HepG2 (cell line): Measurements from ENCODE around the gene CCN2. TPM values are rescaled to one million over a fixed set of nuclear protein-coding genes. Genes with fewer than 3 reads are reported as not detected.

ENCODE experiments used
- ARNT ChIP-seq: fragments of 450-650 bp; IDR thresholded peaks from 2 replicates; pipeline ENCODE4 v1.6.1; 2017
- ATF2 ChIP-seq: sonication (generic); formaldehyde crosslinking; IDR thresholded peaks from 2 replicates; pipeline ENCODE4 v1.4.0; 2020; ENCODE audit warnings: missing genetic modification reagents
- ATF6 ChIP-seq: sonication (generic); formaldehyde crosslinking; conservative IDR thresholded peaks from 2 replicates; pipeline ENCODE4 v1.4.0; 2020; ENCODE audit warnings: missing genetic modification reagents
- CHD2 ChIP-seq: IDR thresholded peaks from 2 replicates; pipeline ENCODE4 v1.6.1; 2011; ENCODE audit warnings: low read depth, low read length, improper control_type of control experiment
- CREBL2 ChIP-seq: sonication (generic); formaldehyde crosslinking; IDR thresholded peaks from 2 replicates; pipeline ENCODE4 v1.8.1; 2023; ENCODE audit warnings: missing genetic modification reagents, mild to moderate bottlenecking, borderline replicate concordance
- ELF3 ChIP-seq: IDR thresholded peaks from 2 replicates; pipeline ENCODE4 v1.6.1; 2016; ENCODE audit warnings: missing genetic modification reagents, missing compliant biosample characterization
- KAT8 ChIP-seq: IDR thresholded peaks from 2 replicates; pipeline ENCODE4 v1.6.1; 2016; ENCODE audit warnings: missing genetic modification reagents, missing compliant biosample characterization
- MIER2 ChIP-seq: IDR thresholded peaks from 2 replicates; pipeline ENCODE4 v1.6.1; 2016; ENCODE audit warnings: missing biosample characterization, missing genetic modification reagents
- MXD4 ChIP-seq: IDR thresholded peaks from 2 replicates; pipeline ENCODE4 v1.6.1; 2016; ENCODE audit warnings: mild to moderate bottlenecking, missing biosample characterization, missing genetic modification reagents
- NCOA5 ChIP-seq: sonication (generic); formaldehyde crosslinking; IDR thresholded peaks from 2 replicates; pipeline ENCODE4 v1.4.0; 2020; ENCODE audit warnings: missing genetic modification reagents
- NFAT5 ChIP-seq: sonication (generic); formaldehyde crosslinking; IDR thresholded peaks from 2 replicates; pipeline ENCODE4 v1.4.0; 2020; ENCODE audit warnings: missing genetic modification reagents
- RFXAP ChIP-seq: sonication (generic); formaldehyde crosslinking; IDR thresholded peaks from 2 replicates; pipeline ENCODE4 v1.4.0; 2020; ENCODE audit warnings: missing genetic modification reagents, borderline replicate concordance
- TFAP4 ChIP-seq: sonication (generic); IDR thresholded peaks from 2 replicates; pipeline ENCODE4 v1.6.1; 2016; ENCODE audit warnings: low read depth, borderline replicate concordance
- ZBTB25 ChIP-seq: IDR thresholded peaks from 2 replicates; pipeline ENCODE4 v1.6.1; 2018; ENCODE audit warnings: missing genetic modification reagents
- ZNF138 ChIP-seq: sonication (generic); formaldehyde crosslinking; IDR thresholded peaks from 2 replicates; pipeline ENCODE4 v1.5.0; 2020; ENCODE audit warnings: mild to moderate bottlenecking, low read depth, missing genetic modification reagents
- ZNF572 ChIP-seq: sonication (generic); formaldehyde crosslinking; IDR thresholded peaks from 2 replicates; pipeline ENCODE4 v1.5.1; 2020; ENCODE audit warnings: mild to moderate bottlenecking, missing genetic modification reagents
- ZNF598 ChIP-seq: sonication (generic); formaldehyde crosslinking; IDR thresholded peaks from 2 replicates; pipeline ENCODE4 v1.5.1; 2020; ENCODE audit warnings: mild to moderate bottlenecking, missing genetic modification reagents, borderline replicate concordance
- ZSCAN25 ChIP-seq: sonication (generic); formaldehyde crosslinking; IDR thresholded peaks from 2 replicates; pipeline ENCODE4 v1.8.0; 2022; ENCODE audit warnings: mild to moderate bottlenecking, missing genetic modification reagents
- polyA plus RNA-seq, 8 experiments: library from polyadenylated mRNA; depleted of rRNA in 3 of 8; stranded (reverse) in 7 of 8; unstranded in 1 of 8; fragments of >200 nt; fragmentation: Illumina TruSeq in 4 of 8; extraction: Trizol in 4 of 8; gene quantifications; 2 replicates each; pipeline versions ENCODE4 v1.2.1 to v1.2.3, GENCODE V29; 2011 to 2016; ENCODE audit warnings: low read depth in 4 of 8, missing spikeins in 1 of 8, mixed read lengths in 1 of 8; ENCODE audit not compliant: insufficient read depth in 1 of 8
- total RNA-seq, 5 experiments: library from RNA; depleted of rRNA; stranded (reverse); fragments of >200 nt; fragmentation: Illumina TruSeq; extraction: Trizol; gene quantifications; 2 replicates each; pipeline ENCODE4 v1.2.3, GENCODE V29; 2016; ENCODE audit warnings: low read depth in 1 of 5

Gene CCN2
- total and polyA plus RNA-seq, 2 of the 13 experiments (the other 11 are each of a cell fraction or from before 2014, with no cell fraction given), result 34.7 to 316 TPM

GRCh38 chr6:131950767-131951575 lies at the start of gene CCN2 (continued):
- TF ChIP-seq NFAT5 (peak; percentile 74; the same call in 1 of the 2 replicates), CHD2 (no peak), ARNT (no peak), ZNF138 (peak; percentile 48; the same call in 1 of the 2 replicates), MXD4 (peak; percentile 83; the same call in 1 of the 2 replicates), ZNF572 (no peak), ZBTB25 (CRISPR knock-in tag) (peak; percentile 87), RFXAP (CRISPR knock-in tag) (peak; percentile 72; the same call in 1 of the 2 replicates), ZNF598 (CRISPR knock-in tag) (no peak), ATF6 (0 out of 2 replicates have a peak, but pooled peaks have one; percentile 16), KAT8 (CRISPR knock-in tag) (peak; percentile 73), MIER2 (CRISPR knock-in tag) (0 out of 2 replicates have a peak, but pooled peaks have one; percentile 58), ATF2 (peak; percentile 89), TFAP4 (peak; percentile 82), NCOA5 (CRISPR knock-in tag) (no peak), CREBL2 (CRISPR knock-in tag) (no peak), ZSCAN25 (CRISPR knock-in tag) (no peak), ELF3 (CRISPR knock-in tag) (peak; percentile 82; the same call in 1 of the 2 replicates)
